PC-3 (cell line): ENCODE results near the gene SH2B3. TPM values are rescaled to one million over a fixed set of nuclear protein-coding genes. Genes with fewer than 3 reads are reported as not detected.

Experiments used
- ATAC-seq: fragments of 200-7000 bp; cut with Tn5 transposase; 2 replicates; pipeline ENCODE4 v1.9.1; 2020; ENCODE audit warnings: mild to moderate bottlenecking, moderate library complexity
- BruUV-seq: library from RNA; stranded (reverse); fragments of 400-500 nt; replicated peaks from 2 replicates; lab custom pipeline; 2021; lab: Mats Ljungman, UMichigan
- CTCF ChIA-PET: fragments of 300-600 bp; sonication (Branson Sonifier 250); formaldehyde crosslinking; loops from one replicate; lab custom pipeline; 2022; ENCODE audit warnings: antibody characterized with exemption; lab: Charles Lee
- POLR2A ChIA-PET: fragments of 300-600 bp; sonication (Branson Sonifier 250); formaldehyde crosslinking; loops from one replicate; lab custom pipeline; 2022; ENCODE audit warnings: antibody characterized with exemption; ENCODE audit not compliant: unreplicated experiment; lab: Charles Lee
- DNase-seq: peaks from one replicate; pipeline ENCODE4 v3.0.0-alpha.2; 2015
- H2AFZ ChIP-seq: fragments of 300-600 bp; sonication (generic); 2 replicates; pipeline ENCODE4 v1.6.0; 2016; ENCODE audit warnings: antibody characterized with exemption, low read length
- H3F3A ChIP-seq: fragments of 300-600 bp; sonication (generic); one replicate; pipeline ENCODE4 v1.6.0; 2017; ENCODE audit warnings: antibody characterized with exemption, low read length, control low read depth, mild to moderate bottlenecking; ENCODE audit not compliant: unreplicated experiment
- H3K27ac ChIP-seq: fragments of 300-600 bp; sonication (generic); 2 replicates; pipeline ENCODE4 v1.5.1; 2016; ENCODE audit warnings: mild to moderate bottlenecking, low read length
- H3K27me3 ChIP-seq: fragments of 300-600 bp; sonication (generic); 2 replicates; pipeline ENCODE4 v1.6.1; 2016; ENCODE audit warnings: low read length, mixed read lengths
- H3K36me3 ChIP-seq: fragments of 300-600 bp; sonication (generic); 2 replicates; pipeline ENCODE4 v1.6.1; 2016; ENCODE audit warnings: low read depth, mixed run types, low read length, mixed read lengths
- H3K4me1 ChIP-seq: fragments of 300-600 bp; sonication (generic); 2 replicates; pipeline ENCODE4 v1.5.1; 2016; ENCODE audit warnings: low read length; ENCODE audit not compliant: insufficient read depth
- H3K4me2 ChIP-seq: fragments of 300-600 bp; sonication (generic); 2 replicates; pipeline ENCODE4 v1.6.0; 2016; ENCODE audit warnings: low read length
- H3K4me3 ChIP-seq: fragments of 300-600 bp; sonication (generic); 2 replicates; pipeline ENCODE4 v1.5.1; 2016; ENCODE audit warnings: mild to moderate bottlenecking, low read length, mixed read lengths
- H3K79me2 ChIP-seq: fragments of 300-600 bp; sonication (generic); 2 replicates; pipeline ENCODE4 v1.6.1; 2017; ENCODE audit warnings: low read length, mixed read lengths
- H3K9ac ChIP-seq: fragments of 300-600 bp; sonication (generic); 2 replicates; pipeline ENCODE4 v1.6.0; 2016; ENCODE audit warnings: mild to moderate bottlenecking, low read length
- H3K9me2 ChIP-seq: fragments of 300-600 bp; sonication (generic); replicated peaks from 2 replicates; pipeline ENCODE4 v1.6.1; 2016; ENCODE audit warnings: mixed run types, low read length, mixed read lengths
- H3K9me3 ChIP-seq: fragments of 300-600 bp; sonication (generic); 2 replicates; pipeline ENCODE4 v1.6.1; 2016; ENCODE audit warnings: low read length, mixed read lengths
- H4K20me1 ChIP-seq: fragments of 300-600 bp; sonication (generic); 2 replicates; pipeline ENCODE4 v1.6.1; 2016; ENCODE audit warnings: low read length, mixed read lengths
- CTCF ChIP-seq: fragments of 300-600 bp; sonication (generic); conservative IDR thresholded peaks from 2 replicates; pipeline ENCODE4 v1.5.1; 2017; ENCODE audit warnings: antibody characterized with exemption, low read depth, mild to moderate bottlenecking, low read length
- EZH2 ChIP-seq: fragments of 300-600 bp; sonication (generic); IDR thresholded peaks from one replicate; pipeline ENCODE4 v1.6.1; 2017; ENCODE audit warnings: antibody characterized with exemption, mild to moderate bottlenecking, low read length; ENCODE audit not compliant: unreplicated experiment
- EZH2phosphoT487 ChIP-seq: fragments of 300-600 bp; sonication (generic); IDR thresholded peaks from 2 replicates; pipeline ENCODE4 v1.6.1; 2018; ENCODE audit warnings: mild to moderate bottlenecking, antibody characterized with exemption, low read length, borderline replicate concordance
- intact Hi-C: fragments of 100-400 bp; cut with micrococcal nuclease; formaldehyde crosslinking; loops from 2 replicates; pipeline ENCODE4 v1.9.0; 2023
- total RNA-seq: library from RNA; depleted of rRNA; stranded (reverse); fragments of >200 nt; gene quantifications from 2 replicates; pipeline ENCODE4 v1.2.3, GENCODE V29; 2014

The SH2B3 gene
- total RNA-seq, 1 experiment from 2014 or later, result 12.9 TPM

GRCh38 chr12:111435661-111436201 lies 30.0 kb downstream of the SH2B3 start:
- Histone ChIP-seq H4K20me1 (no peaks in the 10 kb centered on the region), H3K4me2 (no peak overlapping the region), H3K4me3 (no peak overlapping the region), H3F3A (no peaks in the 10 kb centered on the region), H3K79me2 (0 out of 2 replicates have a peak, but pooled peaks cover 19% of the 10 kb centered on the region), H3K4me1 (peaks cover 34% of the 10 kb centered on the region), H3K9me2 (no peaks in the 10 kb centered on the region), H3K9ac (no peak overlapping the region), H3K36me3 (no peaks in the 10 kb centered on the region), H3K27me3 (no peaks in the 10 kb centered on the region), H3K27ac (no peak overlapping the region), H2AFZ (no peak overlapping the region), H3K9me3 (no peaks in the 10 kb centered on the region)
- ATAC-seq (no peak), DNase-seq (no peak)
- BruUV-seq, result no TSS peak
- intact Hi-C loops, result no loop called here
- CTCF ChIA-PET, result interaction anchor here (1.0 kb wide), 1 partner anchor 16 kb away, joined by 3 read pairs; no protein-coding TSS in a partner anchor
- POLR2A ChIA-PET, result no interaction called here
- no peak for TF ChIP-seq CTCF
- no peak for TF ChIP-seq EZH2
- no peak for TF ChIP-seq EZH2phosphoT487

GRCh38 chr12:111436266-111436665 lies 30.5 kb downstream of the SH2B3 start:
- H3K4me2 ChIP-seq, result no peak overlapping the region
- H2AFZ ChIP-seq, result no peak overlapping the region
- ChIA-PET POLR2A (no interaction called here), CTCF (no interaction called here)
- no peak for ATAC-seq
- H3K27me3 ChIP-seq, result no peaks in the 10 kb centered on the region
- H3K4me3 ChIP-seq, result no peak overlapping the region
- H3K79me2 ChIP-seq, result 0 out of 2 replicates have a peak, but pooled peaks cover 19% of the 10 kb centered on the region
- H4K20me1 ChIP-seq, result no peaks in the 10 kb centered on the region
- no peaks in the 10 kb centered on the region for H3K9me3 ChIP-seq
- no TSS peak for BruUV-seq
- DNase-seq, result no peak
- peaks cover 34% of the 10 kb centered on the region for H3K4me1 ChIP-seq
- no peak overlapping the region for H3K27ac ChIP-seq
- no peak overlapping the region for H3K9ac ChIP-seq
- H3F3A ChIP-seq, result no peaks in the 10 kb centered on the region
- no peak for TF ChIP-seq EZH2
- TF ChIP-seq EZH2phosphoT487, result no peak
- TF ChIP-seq CTCF, result no peak
- intact Hi-C loops, result no loop called here
- H3K36me3 ChIP-seq, result no peaks in the 10 kb centered on the region
- H3K9me2 ChIP-seq, result no peaks in the 10 kb centered on the region

- DNase-seq, result no peak
- Histone ChIP-seq H3K27ac (no peak overlapping the region), H3K27me3 (no peaks in the 10 kb centered on the region), H3K36me3 (no peaks in the 10 kb centered on the region), H3K9me3 (no peaks in the 10 kb centered on the region), H3K9me2 (no peaks in the 10 kb centered on the region), H3K79me2 (0 out of 2 replicates have a peak, but pooled peaks cover 19% of the 10 kb centered on the region), H3K4me2 (no peak overlapping the region), H4K20me1 (no peaks in the 10 kb centered on the region), H3K4me3 (no peak overlapping the region), H2AFZ (no peak overlapping the region), H3K9ac (no peak overlapping the region), H3F3A (no peaks in the 10 kb centered on the region), H3K4me1 (peaks cover 29% of the 10 kb centered on the region)
- POLR2A ChIA-PET, result no interaction called here
- BruUV-seq, result no TSS peak
- ATAC-seq, result no peak
- intact Hi-C loops, result no loop called here
- CTCF ChIA-PET, result no interaction called here
- TF ChIP-seq CTCF (no peak), EZH2phosphoT487 (no peak), EZH2 (no peak)
Measured at GRCh38 chr12:111436811-111437210, 31.1 kb downstream of the SH2B3 start.
